Thoracic aorta (tissue), 2 donors: ENCODE measurements around the gene DSTYK. TPM values are rescaled to one million over a fixed set of nuclear protein-coding genes. Genes with fewer than 3 reads are reported as not detected.
"Not testable (repeated sequence)": the region's sequence is repeated elsewhere in the genome, so short reads cannot be mapped to it uniquely, and the experiment has no call there.

Source experiments
- ATAC-seq: fragments of 150-250 bp; one replicate; pipeline ENCODE4 v1.8.0; 2017; ENCODE audit warnings: low read depth; ENCODE audit not compliant: insufficient number of reproducible peaks, low FRiP score
- DNase-seq: peaks from one replicate; pipeline ENCODE4 v3.0.0-alpha.2; 2020; ENCODE audit warnings: low spot score
- H3K27ac ChIP-seq, 2 donors: fragments of 200-600 bp; sonication (generic); 1 replicate in 1 of 2; 2 replicates in 1 of 2; pipeline ENCODE4 v1.5.1; 2016; ENCODE audit warnings: mild to moderate bottlenecking in 2 of 2, moderate library complexity in 2 of 2
- H3K27me3 ChIP-seq: fragments of 200-600 bp; sonication (generic); replicated peaks from 2 replicates; pipeline ENCODE4 v1.6.0; 2016; ENCODE audit warnings: mild to moderate bottlenecking; ENCODE audit not compliant: insufficient read depth
- H3K36me3 ChIP-seq: fragments of 200-600 bp; sonication (generic); one replicate; pipeline ENCODE4 v1.5.1; 2016
- H3K4me1 ChIP-seq, 2 donors: fragments of 200-600 bp; sonication (generic); 1 replicate in 1 of 2; 2 replicates in 1 of 2; pipeline versions ENCODE4 v1.5.1 to v1.6.0; 2016; ENCODE audit warnings: low read depth in 2 of 2, mild to moderate bottlenecking in 1 of 2; ENCODE audit not compliant: control insufficient read depth in 1 of 2
- H3K4me3 ChIP-seq: fragments of 200-600 bp; sonication (generic); 2 replicates; pipeline ENCODE4 v1.5.1; 2016; ENCODE audit warnings: mild to moderate bottlenecking
- H3K9me3 ChIP-seq: fragments of 200-600 bp; sonication (generic); 2 replicates; pipeline ENCODE4 v1.5.1; 2016
- CTCF ChIP-seq: fragments of 200-600 bp; sonication (generic); IDR thresholded peaks from one replicate; pipeline ENCODE4 v1.5.1; 2019; ENCODE audit warnings: antibody characterized with exemption
- total RNA-seq, 2 donors: library from RNA; depleted of rRNA; stranded (reverse); fragments of >200 nt; gene quantifications; one replicate each; pipeline versions ENCODE4 v1.1.0 to v1.2.3, GENCODE V29; 2016

DSTYK gene
- total RNA-seq, 2 donors from 2014 or later: 12.9 to 14.4 TPM

GRCh38 chr1:205236526-205236925, 25.0 kb upstream of the DSTYK start:
- no peak overlapping the region for H3K4me3 ChIP-seq
- H3K9me3 ChIP-seq: no peaks in the 10 kb centered on the region
- no peak for ATAC-seq
- peaks cover 5 to 28% of the 10 kb centered on the region in 2 donors for H3K4me1 ChIP-seq
- DNase-seq: no peak
- TF ChIP-seq CTCF: no peak
- H3K27ac ChIP-seq: no peak overlapping the region
- H3K27me3 ChIP-seq: no peaks in the 10 kb centered on the region
- peaks cover under 1% of the 10 kb centered on the region for H3K36me3 ChIP-seq

GRCh38 chr1:205235951-205236350, 24.4 kb upstream of the DSTYK start:
- peaks cover 5 to 28% of the 10 kb centered on the region in 2 donors for H3K4me1 ChIP-seq
- DNase-seq (no peak), ATAC-seq (no peak)
- no peaks in the 10 kb centered on the region for H3K27me3 ChIP-seq
- H3K4me3 ChIP-seq: peak overlapping the region; percentile 27
- H3K27ac ChIP-seq: no peak overlapping the region
- H3K9me3 ChIP-seq: no peaks in the 10 kb centered on the region
- no peaks in the 10 kb centered on the region for H3K36me3 ChIP-seq
- no peak for TF ChIP-seq CTCF

- not testable (repeated sequence) for H3K27me3 ChIP-seq, H3K9me3 ChIP-seq, ATAC-seq, DNase-seq, H3K4me3 ChIP-seq, H3K36me3 ChIP-seq, H3K27ac ChIP-seq
- H3K4me1 ChIP-seq: peaks cover 12 to 35% of the 10 kb centered on the region in 2 donors
Measured at GRCh38 chr1:205233986-205234385, 22.5 kb upstream of the DSTYK start.

GRCh38 chr1:205232945-205233397, 21.5 kb upstream of the DSTYK start:
- ATAC-seq (no peak), DNase-seq (no peak)
- Histone ChIP-seq H3K27me3 (no peaks in the 10 kb centered on the region), H3K27ac (no peak overlapping the region), H3K4me1 (peaks cover 12 to 39% of the 10 kb centered on the region in 2 donors), H3K36me3 (no peaks in the 10 kb centered on the region), H3K4me3 (no peak overlapping the region), H3K9me3 (no peaks in the 10 kb centered on the region)
- no peak for TF ChIP-seq CTCF

DNA sequence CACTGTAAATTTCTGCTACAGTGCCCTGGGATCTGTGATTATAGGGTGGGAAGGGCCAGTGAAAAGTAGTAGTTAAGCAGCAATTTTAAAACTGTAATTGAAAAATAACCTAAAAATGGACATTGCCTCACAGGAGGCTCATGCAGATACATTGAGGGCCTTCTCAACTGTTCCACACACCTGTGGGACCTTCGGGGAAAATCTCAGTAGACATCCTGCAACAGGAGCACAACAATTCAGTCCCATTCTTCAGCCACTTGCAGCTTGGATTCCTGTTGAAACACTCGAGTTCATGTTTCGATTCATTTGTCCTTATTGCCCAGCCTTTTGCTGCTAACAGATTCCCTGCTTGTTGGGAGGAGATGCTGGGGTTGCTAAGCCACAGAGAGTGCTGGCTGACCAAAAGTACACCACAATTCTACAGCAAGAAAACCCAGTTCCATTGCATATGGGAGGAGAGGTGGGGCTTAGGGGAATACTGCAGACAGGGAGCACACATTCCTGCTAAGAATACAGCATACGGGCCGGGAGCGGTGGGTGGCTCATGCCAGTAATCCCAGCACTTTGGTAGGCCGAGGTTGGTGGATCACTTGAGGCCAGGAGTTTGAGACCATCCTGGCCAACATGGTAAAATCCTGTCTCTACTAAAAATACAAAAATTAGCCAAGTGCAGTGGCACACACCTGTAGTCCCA, 20.8 kb upstream of the DSTYK start:
- H3K36me3 ChIP-seq: no peaks in the 10 kb centered on the region
- no peaks in the 10 kb centered on the region for H3K9me3 ChIP-seq
- no peak for TF ChIP-seq CTCF
- no peaks in the 10 kb centered on the region for H3K27me3 ChIP-seq
- no peak overlapping the region for H3K27ac ChIP-seq
- no peak overlapping the region for H3K4me3 ChIP-seq
- DNase-seq (no peak), ATAC-seq (no peak)
- peaks cover 13 to 40% of the 10 kb centered on the region in 2 donors for H3K4me1 ChIP-seq

DNA sequence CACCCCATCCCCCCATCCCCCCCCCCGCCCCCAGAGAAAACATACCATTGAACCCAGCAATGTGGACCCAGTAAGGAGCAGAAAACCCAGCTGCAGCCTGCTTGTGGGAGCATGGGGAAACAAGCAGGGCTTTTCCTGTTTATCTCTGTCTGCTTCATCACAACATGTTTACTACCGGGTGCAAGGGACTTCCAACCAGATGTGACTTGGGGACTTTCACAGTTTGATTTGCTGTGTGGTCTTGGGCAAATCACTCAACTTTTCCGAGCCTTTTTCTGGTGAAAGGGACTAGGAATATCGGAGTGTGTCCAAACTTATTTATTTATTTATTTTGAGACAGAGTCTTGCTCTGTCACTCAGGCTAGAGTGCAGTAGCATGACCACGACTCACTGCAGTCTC, 19.5 kb upstream of the DSTYK start:
- Histone ChIP-seq H3K9me3 (no peaks in the 10 kb centered on the region), H3K27ac (no peak overlapping the region), H3K4me3 (no peak overlapping the region), H3K4me1 (peaks cover 15 to 31% of the 10 kb centered on the region in 2 donors), H3K36me3 (no peaks in the 10 kb centered on the region), H3K27me3 (no peaks in the 10 kb centered on the region)
- no peak for DNase-seq
- no peak for ATAC-seq
- TF ChIP-seq CTCF: no peak
